ENCODE measurements around the gene TNFRSF11A.

Gene TNFRSF11A

DNA sequence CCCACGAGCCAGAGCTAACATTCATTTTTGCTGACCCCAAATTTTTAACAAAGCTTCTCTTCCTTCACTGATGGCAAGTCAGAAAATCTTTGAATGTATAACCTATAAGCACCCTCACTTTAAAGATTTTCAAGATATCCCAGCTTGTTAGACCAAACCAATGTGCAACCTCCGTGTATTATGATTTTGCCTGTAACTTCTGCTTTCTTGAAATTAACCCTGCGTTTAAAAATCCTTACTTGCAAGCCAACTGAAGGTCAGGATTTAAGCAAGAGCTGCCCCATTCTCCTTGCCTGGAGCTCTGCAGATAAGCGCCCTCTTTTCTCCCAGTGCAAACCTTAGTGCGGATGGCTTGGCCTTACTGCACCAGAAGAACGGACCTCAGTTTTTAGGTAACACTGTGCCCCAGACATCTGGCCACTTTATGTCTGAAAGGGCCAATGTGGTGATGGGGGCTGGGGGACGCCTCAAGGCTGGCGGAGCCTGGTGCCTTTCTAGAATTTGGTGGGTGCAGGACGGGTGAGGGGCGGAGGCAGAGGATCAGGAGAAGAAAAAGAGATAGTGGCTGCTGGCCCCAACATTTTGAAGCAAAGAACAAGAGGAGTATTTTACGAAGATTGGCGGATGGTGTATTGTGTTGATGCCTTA lies 805 bp upstream of the TNFRSF11A start:
- no peak for DNase-seq (ENCODE audit: low read depth in 2 of 2, low spot score in 1 of 2)

DNA sequence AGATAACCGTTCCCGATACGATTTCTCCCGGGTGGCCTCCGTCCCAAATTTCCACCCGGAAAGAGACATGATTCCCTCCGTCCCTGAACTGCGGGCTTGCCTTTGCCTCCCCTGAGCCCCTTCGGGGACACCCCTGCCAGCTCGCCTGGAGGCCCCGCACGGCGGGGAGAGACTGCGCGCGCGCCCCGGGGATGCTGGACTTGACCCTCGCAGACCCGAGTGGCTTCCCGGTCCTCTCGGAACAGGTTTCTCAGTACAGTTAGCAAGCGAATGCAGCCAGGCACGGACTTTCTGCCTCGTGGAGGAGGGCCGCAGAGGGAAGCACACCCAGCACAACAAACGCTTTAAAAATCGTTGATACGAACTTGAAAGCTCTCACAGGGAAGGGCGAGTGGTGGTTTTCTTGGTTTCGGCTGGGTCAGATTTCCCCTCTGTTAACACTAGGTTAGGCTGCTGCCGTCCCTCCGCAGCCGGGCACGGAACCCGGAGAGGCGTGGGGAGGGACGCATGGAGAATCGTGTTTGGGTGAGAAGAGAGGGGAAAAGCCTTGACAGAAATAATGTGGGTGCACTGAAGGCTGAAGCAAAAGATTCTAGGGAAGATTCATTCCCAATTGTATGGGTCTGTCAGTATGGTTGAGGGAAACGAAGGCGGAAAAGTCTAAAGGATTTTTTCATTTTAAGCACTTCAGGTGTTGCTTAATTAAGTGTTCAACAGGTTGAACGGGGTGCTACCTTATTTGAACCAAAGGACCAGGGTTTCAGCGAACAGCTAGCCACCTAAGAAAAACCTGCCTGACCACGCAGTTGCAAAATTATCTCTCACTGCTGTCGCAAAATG lies 916 bp downstream of the TNFRSF11A start:
- DNase-seq (ENCODE audit: low read depth in 2 of 2, low spot score in 1 of 2): no peak

DNA sequence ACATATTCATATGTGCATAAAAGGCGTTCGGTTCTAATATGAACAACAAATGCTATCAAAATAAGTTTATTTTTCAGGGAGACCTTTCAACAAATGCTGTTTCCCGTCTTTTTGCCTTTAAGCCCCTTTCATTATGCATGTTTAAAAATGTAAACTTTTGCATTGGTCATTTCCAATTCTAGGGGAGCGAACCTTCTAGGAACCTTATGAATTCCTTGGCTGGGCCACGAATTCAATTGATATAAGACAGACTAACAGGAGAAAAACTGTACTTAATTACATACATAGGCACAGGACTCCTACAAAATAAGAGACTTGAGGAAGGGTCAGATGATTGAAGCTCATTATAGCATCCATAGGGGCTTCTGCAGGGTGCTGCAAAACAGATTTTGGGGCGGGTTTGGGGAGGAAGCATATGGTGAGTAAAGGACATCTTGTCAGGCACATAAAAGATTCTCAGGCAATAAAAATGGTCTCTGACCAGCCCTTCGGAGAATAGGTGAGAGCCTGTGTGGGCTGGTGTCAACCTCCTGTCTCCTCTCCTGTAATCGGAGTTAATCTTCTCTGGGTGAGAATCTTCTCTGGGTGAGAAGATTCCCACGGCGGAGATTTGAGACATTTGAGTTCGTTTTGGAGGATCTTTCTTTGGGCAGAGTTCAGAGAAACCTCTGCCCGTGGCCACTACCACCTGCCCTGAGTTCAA lies 1.7 kb downstream of the TNFRSF11A start:
- DNase-seq (ENCODE audit: low read depth in 2 of 2, low spot score in 1 of 2): no peak

DNA sequence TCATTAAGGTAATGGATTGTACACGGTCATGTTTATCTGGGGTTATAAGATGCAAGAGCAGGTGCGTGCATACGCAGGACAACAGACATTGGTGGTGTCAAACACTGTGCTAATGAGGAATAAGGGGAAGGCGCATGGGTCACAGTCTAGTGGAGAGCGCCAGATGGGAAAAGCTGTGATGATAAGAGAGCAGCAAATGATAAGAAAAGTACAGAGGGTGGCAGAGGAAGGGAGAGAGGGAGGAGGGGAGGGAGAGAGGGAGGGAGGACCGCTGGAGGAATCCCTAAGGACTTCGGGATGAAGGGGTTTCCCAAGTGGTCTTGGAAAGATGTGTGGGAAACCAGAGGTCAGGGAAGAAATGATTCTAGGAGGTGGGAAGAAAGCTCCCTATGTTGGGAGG lies 2.9 kb downstream of the TNFRSF11A start:
- DNase-seq (ENCODE audit: low read depth in 2 of 2, low spot score in 1 of 2): no peak

DNA sequence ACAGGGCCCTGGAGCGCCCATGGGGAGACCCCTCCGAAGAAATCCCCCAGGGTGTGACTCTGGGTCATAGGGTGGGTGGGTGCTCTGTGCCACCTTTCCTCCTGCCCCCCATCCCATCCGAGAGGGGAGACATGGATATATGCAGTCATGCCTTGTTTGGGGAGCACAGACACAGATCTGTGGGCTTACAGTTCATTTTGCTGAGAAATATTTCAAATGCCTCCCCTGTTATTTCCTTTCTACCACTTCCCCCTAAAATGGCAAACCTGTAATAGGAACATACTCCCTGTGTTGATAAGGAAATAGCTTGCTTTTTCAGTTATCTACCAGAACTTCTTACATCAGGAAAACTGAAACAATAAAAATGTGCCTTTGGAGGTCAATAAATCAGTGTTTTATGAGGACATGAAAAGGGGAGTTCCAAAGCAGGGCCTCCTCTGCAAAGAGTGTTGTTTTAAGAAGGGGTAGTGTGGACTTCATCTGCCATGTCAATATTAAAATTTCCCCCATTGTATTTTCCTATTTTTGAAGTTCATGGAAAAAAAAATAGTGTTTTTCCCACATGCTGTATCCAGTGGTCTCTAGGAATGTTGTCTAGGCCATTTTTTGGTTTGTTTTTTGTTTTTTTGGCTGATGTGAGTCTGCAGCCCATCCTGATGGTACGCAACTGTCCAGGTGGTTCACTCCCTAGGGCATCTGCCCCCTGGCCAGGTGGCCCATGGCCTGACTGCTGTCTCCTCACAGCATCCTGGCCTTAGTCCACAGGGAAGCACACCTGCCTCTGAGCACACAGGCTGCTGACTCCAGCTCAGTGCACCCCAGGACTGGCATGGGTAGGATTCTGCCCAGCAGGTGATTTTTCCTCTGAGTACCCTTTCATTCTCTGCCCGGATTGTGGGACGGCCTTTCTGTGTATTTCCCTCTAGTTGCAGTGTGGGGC lies 3.7 kb downstream of the TNFRSF11A start:
- DNase-seq (ENCODE audit: low read depth in 2 of 2, low spot score in 1 of 2): no peak

DNA sequence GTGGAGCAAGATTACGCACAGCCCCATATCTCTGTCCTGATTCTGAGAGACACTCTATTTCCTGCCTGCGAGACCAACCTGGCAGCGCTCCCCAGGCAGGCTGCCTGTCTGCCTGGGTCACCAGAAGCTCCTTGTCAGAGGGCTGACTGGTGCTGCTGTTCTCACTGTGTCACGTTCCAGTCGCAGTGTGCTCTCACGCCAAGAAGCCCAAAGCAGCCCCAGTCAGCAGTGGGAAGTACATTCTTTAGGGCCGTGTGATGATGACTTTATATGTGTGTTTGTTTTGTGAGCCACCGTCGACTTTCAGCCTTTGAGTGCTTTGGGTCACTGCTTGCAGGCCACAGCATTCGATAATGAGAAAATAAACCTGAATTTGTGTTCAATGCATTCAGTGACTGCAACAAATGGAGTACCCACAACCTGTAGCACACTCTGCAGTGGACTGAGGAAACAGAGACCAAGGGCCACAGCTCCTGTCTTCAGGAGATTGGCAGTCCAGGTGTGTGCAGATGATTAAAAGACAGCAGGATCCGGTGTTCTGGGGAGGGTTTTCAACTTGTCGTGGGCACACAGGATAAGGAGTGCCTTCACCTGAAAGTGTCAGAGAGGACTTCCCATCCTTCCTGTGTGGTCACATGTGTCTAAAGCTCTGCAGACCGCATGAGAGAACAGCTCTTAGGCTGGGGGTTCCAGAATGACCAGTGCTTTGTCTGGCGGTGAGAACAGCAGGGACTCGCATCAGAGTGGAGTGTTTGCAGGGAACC lies 4.8 kb downstream of the TNFRSF11A start:
- no peak for DNase-seq (ENCODE audit: low read depth in 2 of 2, low spot score in 1 of 2)

DNA sequence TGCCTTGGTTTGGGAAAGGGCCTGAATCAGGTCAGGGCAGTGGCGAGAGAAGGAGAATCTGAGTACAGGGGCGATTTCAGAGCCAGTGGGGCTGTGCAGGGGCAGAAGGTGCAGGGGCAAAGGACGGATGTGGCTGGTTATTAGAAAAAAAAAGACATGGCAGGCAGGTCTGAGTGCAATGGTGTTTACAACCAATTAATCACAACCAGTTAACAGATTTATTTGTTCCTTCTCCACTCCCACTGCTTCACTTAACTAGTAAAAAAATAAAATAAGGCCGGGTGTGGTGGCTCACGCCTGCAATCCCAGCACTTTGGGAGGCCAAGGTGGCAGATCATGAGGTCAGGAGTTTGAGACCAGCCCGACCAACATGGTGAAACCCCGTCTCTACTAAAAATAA lies 5.5 kb downstream of the TNFRSF11A start:
- DNase-seq (ENCODE audit: low read depth in 2 of 2, low spot score in 1 of 2): no peak

DNA sequence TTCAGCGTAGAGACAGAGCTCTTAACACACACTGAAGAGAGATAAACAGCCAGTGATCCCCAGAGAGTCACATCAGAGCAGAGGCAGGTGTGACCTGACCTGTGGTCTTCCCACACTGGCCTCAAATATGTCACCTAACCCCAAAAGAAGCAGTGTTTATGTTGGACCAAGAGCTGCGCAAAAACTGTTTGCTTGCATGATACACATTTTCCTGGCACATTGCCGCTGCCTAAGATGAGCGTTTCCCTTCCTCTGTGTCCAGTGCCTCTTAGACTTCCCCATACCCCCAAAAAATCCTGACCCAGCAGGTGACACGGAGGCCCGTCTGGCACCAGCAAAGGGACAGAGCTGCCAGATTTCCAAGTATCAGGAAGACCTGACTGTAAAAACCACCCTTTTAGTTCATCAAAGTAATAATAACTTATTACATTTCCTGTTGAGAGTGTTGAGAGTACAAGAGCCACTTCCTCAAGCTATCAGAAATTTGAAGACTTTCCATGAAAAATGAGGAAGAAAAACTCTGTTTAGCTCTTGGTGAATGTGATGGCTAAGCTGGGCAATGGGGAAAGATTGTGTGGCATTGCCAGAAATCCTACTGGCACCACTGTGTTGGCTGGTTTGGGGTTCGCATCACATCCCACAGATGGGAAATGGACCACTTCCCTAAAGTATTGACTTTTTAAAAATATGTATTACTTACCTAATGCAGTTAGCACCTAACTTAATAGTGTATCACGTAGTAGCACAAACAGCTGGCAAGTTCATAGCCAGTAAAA lies 6.7 kb downstream of the TNFRSF11A start:
- DNase-seq (ENCODE audit: low read depth in 2 of 2, low spot score in 1 of 2): no peak

DNA sequence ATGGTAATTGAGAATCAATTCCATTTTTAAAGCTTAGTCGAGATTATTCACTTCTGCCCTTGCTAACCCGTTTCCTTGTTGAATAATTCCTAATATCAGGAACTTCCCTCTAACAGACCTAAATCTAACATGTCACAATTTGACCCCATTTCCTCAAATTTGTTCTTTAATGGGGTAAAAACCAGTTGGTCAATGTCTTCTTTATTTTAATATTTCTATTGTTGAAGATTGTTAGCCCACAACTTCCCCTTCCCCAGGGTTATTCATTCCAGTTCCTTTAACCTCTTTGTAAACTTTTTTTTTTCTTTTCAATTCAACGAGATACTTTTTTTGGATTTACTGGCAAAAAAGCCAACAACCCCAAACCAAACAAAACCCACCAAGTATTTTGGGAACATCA lies 7.3 kb downstream of the TNFRSF11A start:
- DNase-seq (ENCODE audit: low read depth in 2 of 2, low spot score in 1 of 2): no peak

DNA sequence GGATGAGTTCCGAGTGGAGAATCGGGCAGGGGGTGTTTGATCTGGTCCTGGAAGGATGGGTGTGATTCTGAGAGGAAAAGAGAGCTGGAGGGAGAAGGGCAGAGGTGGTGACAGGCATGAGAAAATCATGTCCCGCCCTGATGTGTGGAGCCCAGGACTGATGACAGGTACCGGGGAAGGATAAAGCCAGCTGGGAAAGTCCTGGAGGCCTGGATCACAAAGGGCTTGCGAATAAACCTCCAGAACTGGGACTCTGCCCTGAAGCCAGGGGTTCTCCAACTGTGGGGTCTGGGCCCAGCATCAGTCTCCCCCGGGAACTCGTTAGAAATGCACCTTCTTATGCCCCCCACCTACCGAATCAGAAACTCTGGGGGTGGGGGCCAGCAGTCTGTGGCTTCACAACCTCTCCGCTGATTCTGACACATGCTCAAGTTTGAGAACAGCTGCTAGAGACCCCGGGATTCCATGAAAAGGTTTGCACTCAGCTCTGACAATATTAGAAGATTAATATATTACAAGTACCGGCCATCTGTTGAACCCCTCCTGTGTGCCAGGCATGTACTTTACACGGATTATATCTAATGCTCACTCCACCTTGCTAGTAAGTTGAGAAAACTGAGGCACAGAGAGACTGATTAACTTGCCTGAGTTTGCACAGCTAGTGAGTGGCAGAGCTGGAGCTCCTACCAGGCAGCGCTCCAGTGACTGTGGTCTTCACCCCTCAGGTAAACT lies 8.0 kb downstream of the TNFRSF11A start:
- DNase-seq (ENCODE audit: low read depth in 2 of 2, low spot score in 1 of 2): no peak

DNA sequence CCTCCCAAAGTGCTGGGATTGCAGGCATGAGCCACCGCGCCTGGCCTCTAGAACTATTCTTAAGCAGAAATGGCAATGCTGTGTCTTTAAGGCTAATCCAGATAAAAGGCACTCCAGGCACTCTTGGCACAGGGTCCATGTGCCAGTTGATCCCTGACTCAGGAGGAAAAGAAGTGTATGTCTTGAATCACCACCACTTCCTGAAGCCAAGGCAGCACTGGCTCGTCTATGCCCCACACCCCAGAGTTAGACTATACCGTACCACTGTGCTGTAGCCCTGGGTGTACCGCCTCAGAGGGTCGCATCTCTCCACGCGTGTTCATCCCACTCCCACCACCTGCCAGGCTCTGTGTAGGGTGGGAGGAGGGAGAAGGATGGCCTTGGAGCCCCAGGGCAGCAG lies 9.0 kb downstream of the TNFRSF11A start:
- no peak for DNase-seq (ENCODE audit: low read depth in 2 of 2, low spot score in 1 of 2)

DNA sequence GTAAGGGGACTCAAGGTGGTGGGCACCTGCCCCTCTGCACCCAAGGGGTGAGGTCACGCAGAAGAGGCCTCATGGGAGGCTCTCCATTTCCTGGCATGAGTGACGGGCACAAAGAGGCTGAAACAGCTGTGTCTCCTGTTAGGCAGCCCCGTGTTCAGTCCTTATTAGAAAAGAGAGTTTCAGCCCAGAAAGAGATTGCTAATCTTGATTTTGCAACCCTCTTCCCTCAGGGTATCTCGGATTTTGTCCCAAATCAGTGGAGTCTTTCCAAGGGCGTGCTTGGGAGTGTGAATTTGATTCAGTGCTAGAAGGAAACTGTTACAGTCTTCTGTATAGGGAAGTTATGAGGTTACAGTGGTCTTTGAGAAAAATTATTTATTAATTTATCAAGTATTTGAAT lies 10.4 kb downstream of the TNFRSF11A start:
- no peak for DNase-seq (ENCODE audit: low read depth in 2 of 2, low spot score in 1 of 2)

DNA sequence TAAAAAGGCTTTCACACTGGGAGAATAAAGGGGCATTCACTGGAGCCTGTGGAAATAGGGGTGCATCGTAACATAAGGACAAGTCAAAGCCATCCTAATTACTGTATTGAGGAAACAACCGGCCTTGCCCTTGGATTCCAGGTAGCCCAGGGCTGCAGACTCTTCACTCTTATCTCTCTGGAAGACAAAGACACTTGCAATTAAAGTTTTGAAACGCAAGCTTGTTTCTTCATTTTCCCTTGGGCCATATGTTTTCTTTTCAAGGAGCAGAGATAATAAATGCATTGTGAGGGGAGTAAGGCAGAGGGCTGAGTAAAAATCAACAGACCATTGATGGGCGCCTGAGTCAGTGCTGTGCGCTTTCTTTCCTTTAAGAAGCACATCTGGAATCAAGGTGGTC lies 11.5 kb downstream of the TNFRSF11A start:
- DNase-seq (ENCODE audit: low read depth in 2 of 2, low spot score in 1 of 2): no peak

DNA sequence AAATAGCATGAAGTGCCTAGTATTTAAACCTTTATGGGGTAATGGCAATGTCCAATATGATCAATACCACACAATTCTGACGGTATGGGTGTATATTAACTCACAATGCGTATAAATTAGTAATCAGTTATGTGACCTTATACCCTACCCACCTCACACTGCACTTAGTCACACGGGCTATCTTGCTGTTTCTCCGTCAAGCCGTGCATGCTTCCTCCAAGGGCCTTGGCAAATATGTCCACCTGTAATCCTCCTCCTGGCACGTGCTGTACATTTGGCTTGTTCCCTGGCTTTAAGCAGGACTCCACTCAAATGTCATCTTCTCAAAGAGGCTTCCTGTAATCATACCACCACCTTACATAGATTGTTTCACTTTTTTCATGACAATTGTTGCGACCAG lies 12.2 kb downstream of the TNFRSF11A start:
- no peak for DNase-seq (ENCODE audit: low read depth in 2 of 2, low spot score in 1 of 2)

DNA sequence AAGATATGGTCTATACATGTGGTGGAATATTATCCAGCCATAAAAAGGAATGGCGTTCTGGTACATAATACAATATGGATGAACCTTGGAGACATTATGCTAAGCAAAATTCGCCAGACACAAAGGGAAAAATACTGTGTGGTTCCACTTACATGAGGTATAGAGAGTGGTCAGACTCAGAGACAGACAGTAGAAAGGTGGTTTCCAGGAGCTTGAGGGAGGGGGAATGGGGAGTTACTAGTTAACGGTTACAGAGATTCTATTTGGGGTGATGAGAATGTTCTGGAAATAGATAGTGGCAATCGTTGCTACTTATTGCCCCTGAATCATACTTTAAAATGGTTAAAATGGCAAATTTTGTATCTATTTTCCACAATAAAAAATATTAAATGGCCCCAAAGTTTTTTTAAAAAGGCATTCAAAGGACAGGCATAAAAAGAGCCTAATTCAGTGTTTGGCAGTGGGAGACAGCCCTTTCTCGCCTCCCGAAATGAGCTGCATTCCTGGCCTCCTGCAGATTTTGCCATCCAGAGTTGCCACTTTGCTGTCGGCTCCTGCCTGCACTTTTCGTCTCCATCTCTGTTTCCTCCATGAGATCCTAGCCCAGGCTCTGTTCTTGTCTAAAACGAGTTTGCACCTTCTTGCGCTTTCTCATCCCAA lies 13.5 kb downstream of the TNFRSF11A start:
- no peak for DNase-seq (ENCODE audit: low read depth in 2 of 2, low spot score in 1 of 2)

DNA sequence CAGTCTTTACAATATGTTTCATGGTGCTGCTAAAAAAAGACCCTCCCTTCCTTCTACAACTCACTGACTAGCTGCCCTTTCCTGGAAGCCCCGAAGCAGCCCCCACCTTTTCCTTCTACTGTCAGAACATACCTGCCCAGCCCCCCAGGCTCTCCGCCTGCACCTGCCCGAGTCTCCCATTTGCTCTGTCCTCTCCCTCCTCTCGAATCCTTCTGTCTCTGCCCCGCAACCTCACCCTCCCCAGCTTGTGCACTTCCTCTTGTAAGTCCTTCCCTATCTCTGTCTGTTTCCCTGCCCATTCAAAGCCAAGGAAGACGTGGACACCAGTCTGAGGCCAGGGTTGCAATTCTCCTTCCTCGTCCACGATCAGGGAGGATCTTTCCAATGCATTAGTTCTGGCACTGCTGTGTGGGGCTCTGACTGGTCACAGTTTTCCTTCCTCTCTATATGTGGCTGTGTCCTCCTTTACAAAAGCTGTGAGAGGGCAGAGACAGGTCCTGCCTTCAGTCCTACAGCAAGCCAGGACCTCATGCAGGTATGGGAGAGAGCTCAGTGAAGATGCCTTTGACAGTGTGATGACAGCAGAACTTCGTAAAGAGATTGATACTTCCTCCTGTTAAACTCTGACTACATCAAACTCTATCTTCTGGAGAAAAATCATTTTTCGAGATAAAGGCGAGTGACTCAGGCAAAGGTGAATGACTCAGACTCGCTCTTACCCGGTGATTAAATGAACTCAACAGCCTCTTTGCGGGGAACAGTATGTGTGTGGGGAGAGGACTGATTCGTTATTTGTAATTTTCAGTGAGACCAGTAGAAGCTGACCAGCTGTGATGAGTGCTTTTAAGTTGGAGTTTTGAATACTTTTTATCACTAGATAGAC lies 14.2 kb downstream of the TNFRSF11A start:
- DNase-seq (ENCODE audit: low read depth in 2 of 2, low spot score in 1 of 2): no peak

DNA sequence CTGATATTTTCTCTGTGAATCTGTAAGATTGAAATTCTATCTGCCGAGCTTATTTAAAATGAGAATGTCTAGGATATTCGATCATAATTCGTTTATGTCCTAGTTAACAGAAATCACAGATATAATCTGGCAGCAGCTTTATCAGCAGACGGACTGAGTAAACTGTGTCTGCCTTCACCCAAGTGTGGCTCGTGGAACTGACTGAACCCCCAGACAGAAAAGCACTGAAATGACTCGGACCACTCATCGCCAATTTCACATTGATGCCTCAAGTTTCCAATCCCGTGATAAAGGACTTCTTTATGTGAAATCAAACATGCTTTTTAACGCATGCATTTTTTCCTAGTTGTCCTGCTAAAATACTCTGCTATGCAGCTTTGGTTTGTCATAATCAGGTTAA lies 15.9 kb downstream of the TNFRSF11A start:
- DNase-seq (ENCODE audit: low read depth in 2 of 2, low spot score in 1 of 2): no peak
